Mucosa of stomach (tissue), 1 donor: Measurements from ENCODE around the gene CRYGN.

Experiments
- H3K27me3 ChIP-seq: one replicate; pipeline ENCODE4 v1.7.0; 2013; ENCODE audit warnings: mild to moderate bottlenecking, low read length; ENCODE audit not compliant: control insufficient read depth, insufficient read depth
- H3K36me3 ChIP-seq: one replicate; pipeline ENCODE4 v1.7.0; 2013; ENCODE audit warnings: low read length; ENCODE audit not compliant: control insufficient read depth, insufficient read depth
- H3K4me1 ChIP-seq: one replicate; pipeline ENCODE4 v1.7.0; 2013; ENCODE audit warnings: mild to moderate bottlenecking, low read length; ENCODE audit not compliant: control insufficient read depth, insufficient read depth
- H3K4me3 ChIP-seq: one replicate; pipeline ENCODE4 v1.7.0; 2013; ENCODE audit warnings: low read length
- H3K9ac ChIP-seq: one replicate; pipeline ENCODE4 v1.7.0; 2013; ENCODE audit warnings: mild to moderate bottlenecking, low read length, moderate library complexity
- H3K9me3 ChIP-seq: one replicate; pipeline ENCODE4 v1.7.0; 2013; ENCODE audit warnings: mild to moderate bottlenecking, low read length, moderate library complexity; ENCODE audit not compliant: control insufficient read depth
- donor health status: Pancreatic carcinoma.

Gene CRYGN, protein sequence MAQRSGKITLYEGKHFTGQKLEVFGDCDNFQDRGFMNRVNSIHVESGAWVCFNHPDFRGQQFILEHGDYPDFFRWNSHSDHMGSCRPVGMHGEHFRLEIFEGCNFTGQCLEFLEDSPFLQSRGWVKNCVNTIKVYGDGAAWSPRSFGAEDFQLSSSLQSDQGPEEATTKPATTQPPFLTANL

DNA sequence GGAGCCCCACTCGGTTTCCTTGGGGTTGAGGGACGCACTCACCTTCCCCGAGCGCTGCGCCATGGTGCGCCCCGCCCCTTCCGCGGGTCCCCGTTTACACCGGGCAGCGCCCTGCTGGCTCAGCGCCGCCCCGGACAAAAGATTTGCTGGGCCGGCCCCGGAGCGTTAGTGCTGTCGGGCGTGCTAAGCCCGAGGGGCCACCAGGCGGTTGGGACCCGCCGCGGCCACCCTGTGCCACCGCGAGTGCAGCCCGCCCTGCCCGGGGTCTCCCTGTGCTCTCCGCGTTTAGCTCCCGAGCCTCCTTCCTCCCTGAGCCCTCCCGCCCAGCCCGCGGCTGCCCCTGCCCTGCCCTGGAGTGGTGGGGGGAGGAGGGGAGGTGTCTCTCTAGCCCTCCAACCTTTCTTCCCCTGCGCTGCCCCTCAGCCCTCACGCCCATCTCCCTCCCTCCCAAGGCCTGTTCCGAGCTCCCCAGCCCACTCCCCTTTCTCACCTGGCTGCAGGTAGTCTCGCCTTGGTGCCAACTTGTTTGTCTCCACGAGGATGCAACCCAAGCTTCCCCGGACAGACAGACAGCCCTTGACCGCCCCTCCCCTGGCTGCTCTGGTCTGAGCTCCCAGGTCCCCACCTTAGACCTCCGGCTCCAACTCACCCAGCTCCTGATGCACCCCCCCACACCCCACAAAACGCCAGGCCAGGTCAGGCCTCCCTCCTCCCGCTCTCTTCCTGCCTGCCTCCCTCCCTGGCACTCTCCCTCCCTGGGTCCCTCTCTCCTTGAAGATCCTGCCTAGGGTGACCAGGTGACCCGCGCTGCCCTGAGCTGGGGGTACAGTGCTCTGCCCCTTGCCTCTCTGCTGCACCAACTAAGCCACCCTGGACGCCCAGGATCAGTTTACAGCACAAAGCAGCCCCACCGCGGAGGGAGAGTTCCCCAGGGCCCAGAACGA, at the start of gene CRYGN:
CRYGN (minus strand) TSS at position 287 of the 944 bp plus-strand sequence; CDS start at position 63, 224 bp downstream.
- no peak within 1 kb of the TSS for H3K9ac ChIP-seq
- no peak within 1 kb of the TSS for H3K4me3 ChIP-seq
- H3K4me1 ChIP-seq: peaks cover 4% of the 10 kb centered on the region
- peaks cover 31% of the 10 kb centered on the region for H3K27me3 ChIP-seq
- H3K36me3 ChIP-seq: no peaks in the 10 kb centered on the region
- no peaks in the 10 kb centered on the region for H3K9me3 ChIP-seq

- H3K27me3 ChIP-seq: no peaks in the 10 kb centered on the region
- H3K4me1 ChIP-seq: peaks cover 47% of the 10 kb centered on the region
- no peak overlapping the region for H3K9ac ChIP-seq
- no peak overlapping the region for H3K4me3 ChIP-seq
- no peaks in the 10 kb centered on the region for H3K9me3 ChIP-seq
- H3K36me3 ChIP-seq: no peaks in the 10 kb centered on the region
Observed at GRCh38 chr7:151489498-151489897, 49.6 kb upstream of the CRYGN start.

- Histone ChIP-seq H3K9me3 (no peaks in the 10 kb centered on the region), H3K4me3 (no peak overlapping the region), H3K9ac (no peak overlapping the region), H3K4me1 (peaks cover 49% of the 10 kb centered on the region), H3K27me3 (no peaks in the 10 kb centered on the region), H3K36me3 (no peaks in the 10 kb centered on the region)
Observed at GRCh38 chr7:151488096-151488495, 48.2 kb upstream of the CRYGN start.

DNA sequence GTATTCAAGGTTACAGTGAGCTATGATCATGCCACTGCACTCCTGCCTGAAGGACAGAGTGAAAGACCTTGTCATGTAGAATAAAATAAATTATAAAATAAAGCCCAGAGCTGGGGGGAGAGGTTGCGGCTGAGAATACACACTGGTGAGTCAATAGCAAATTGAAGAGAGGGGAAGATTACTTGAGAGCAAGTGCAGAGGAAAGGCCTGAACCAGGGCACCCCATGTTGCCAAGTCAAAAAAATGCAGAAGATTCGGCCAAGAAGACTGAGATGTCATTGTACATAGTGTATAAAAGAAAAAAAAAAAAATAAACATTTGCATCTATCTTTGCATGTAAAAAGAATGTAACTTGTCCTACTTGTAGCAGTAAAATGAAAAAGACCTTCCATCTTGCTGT, 47.3 kb upstream of the CRYGN start:
- H3K27me3 ChIP-seq: no peaks in the 10 kb centered on the region
- no peaks in the 10 kb centered on the region for H3K36me3 ChIP-seq
- no peak overlapping the region for H3K4me3 ChIP-seq
- H3K4me1 ChIP-seq: peaks cover 49% of the 10 kb centered on the region
- H3K9me3 ChIP-seq: no peaks in the 10 kb centered on the region
- H3K9ac ChIP-seq: no peak overlapping the region

- H3K9me3 ChIP-seq: no peaks in the 10 kb centered on the region
- no peaks in the 10 kb centered on the region for H3K36me3 ChIP-seq
- H3K27me3 ChIP-seq: no peaks in the 10 kb centered on the region
- H3K9ac ChIP-seq: no peak overlapping the region
- peaks cover 41% of the 10 kb centered on the region for H3K4me1 ChIP-seq
- no peak overlapping the region for H3K4me3 ChIP-seq
Observed at GRCh38 chr7:151486074-151486473, 46.1 kb upstream of the CRYGN start.

DNA sequence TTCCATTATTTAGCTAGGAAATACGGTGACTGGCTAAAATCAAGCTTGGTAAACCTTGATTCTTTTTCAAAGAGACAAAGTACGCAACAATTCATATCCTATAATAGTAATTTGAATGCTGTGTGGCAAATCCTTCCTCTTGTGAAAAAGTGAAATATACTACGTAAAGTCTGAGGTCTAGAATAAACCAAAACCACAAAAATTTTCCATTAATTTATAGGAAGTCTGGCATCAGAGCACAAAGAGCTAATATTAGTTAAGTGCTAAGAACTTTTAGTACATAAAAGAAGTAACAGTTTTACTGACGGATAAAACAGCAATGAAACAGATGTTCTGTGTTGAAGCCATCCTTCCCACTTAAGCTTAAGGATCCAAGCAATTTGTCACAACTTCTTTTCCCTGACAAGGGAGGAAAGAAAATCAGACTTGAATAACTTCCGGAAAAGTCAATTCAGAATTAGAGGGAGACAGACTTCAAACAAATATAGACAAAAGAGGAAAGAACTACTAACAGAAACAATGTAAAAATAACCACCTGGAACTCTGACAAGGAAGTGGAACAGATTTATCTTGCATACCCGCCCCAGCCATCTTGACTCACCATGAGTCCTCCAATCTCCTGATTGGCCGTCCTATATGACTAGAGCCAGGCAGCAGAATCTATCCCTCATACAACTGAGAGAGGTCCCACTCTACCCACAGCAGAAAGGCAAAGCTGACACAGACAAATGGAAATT, 45.2 kb upstream of the CRYGN start:
- Histone ChIP-seq H3K9me3 (no peaks in the 10 kb centered on the region), H3K27me3 (no peaks in the 10 kb centered on the region), H3K4me1 (peaks cover 41% of the 10 kb centered on the region), H3K9ac (no peak overlapping the region), H3K4me3 (no peak overlapping the region), H3K36me3 (no peaks in the 10 kb centered on the region)

DNA sequence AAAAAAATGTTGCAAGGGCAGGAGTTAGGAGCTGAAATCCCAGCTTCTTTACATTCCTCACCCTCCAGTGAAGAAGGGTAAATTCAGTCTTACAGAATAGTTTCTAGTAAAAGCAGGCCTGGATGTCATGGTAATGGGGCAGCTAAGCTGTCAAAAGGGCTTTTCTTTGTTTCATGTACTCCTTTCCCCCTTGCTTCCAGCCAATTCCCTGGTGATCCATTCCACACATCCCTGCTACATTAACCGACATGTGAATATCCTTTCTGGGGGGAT, 43.7 kb upstream of the CRYGN start:
- H3K36me3 ChIP-seq: no peaks in the 10 kb centered on the region
- H3K4me3 ChIP-seq: no peak overlapping the region
- H3K9me3 ChIP-seq: no peaks in the 10 kb centered on the region
- no peaks in the 10 kb centered on the region for H3K27me3 ChIP-seq
- no peak overlapping the region for H3K9ac ChIP-seq
- peaks cover 34% of the 10 kb centered on the region for H3K4me1 ChIP-seq

- H3K4me1 ChIP-seq: peaks cover 31% of the 10 kb centered on the region
- H3K36me3 ChIP-seq: no peaks in the 10 kb centered on the region
- no peaks in the 10 kb centered on the region for H3K27me3 ChIP-seq
- no peak overlapping the region for H3K4me3 ChIP-seq
- H3K9me3 ChIP-seq: no peaks in the 10 kb centered on the region
- H3K9ac ChIP-seq: no peak overlapping the region
Observed at GRCh38 chr7:151482883-151483710, 43.2 kb upstream of the CRYGN start.

GRCh38 chr7:151481650-151482505, 41.9 kb upstream of the CRYGN start:
- Histone ChIP-seq H3K4me1 (peaks cover 26% of the 10 kb centered on the region), H3K4me3 (no peak overlapping the region), H3K27me3 (no peaks in the 10 kb centered on the region), H3K9me3 (no peaks in the 10 kb centered on the region), H3K36me3 (no peaks in the 10 kb centered on the region), H3K9ac (no peak overlapping the region)

- H3K4me3 ChIP-seq: no peak overlapping the region
- no peaks in the 10 kb centered on the region for H3K9me3 ChIP-seq
- no peaks in the 10 kb centered on the region for H3K36me3 ChIP-seq
- H3K27me3 ChIP-seq: no peaks in the 10 kb centered on the region
- H3K4me1 ChIP-seq: peaks cover 2% of the 10 kb centered on the region
- H3K9ac ChIP-seq: no peak overlapping the region
Observed at GRCh38 chr7:151477867-151478266, 37.9 kb upstream of the CRYGN start.
